Amniotic stem cell (primary cell): ENCODE results near the gene ZNF672.
A peak's percentile ranks its signal among the peaks of the same experiment; 100 is the strongest.
"Not testable (repeated sequence)": the region's sequence is repeated elsewhere in the genome, so short reads cannot be mapped to it uniquely, and the experiment has no call there.

Experiments used
- DNase-seq: peaks from one replicate; lab custom pipeline; 2025; lab: John Stamatoyannopoulos, UW

Gene ZNF672

DNA sequence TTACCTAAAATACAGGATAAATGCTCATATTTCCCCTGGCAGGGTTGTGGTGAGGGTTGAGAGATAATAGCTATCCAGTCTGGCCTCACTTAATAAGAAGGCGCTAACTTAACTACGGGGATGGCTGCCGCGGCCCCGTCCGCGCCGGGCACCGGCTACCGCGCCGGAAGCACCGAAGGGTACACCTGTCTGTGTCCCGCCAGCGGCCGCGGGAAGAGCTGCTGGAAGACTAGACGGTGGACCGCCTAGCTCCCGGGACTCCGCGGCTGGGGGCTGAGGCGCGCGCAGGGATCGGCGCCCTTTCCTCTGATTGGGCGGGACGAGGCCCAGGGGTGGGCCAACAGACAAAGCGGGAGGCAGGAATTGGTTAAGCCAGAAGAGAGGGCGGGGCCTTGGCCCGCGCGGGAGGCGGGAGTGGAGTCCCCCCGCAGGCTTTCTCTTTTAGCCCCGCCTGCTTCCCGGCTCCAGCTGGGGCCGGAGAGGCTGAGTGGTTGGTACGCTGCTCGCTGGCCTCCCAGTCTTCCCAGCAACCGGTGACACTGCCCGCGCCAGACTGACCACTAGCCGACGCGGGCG lies at the start of gene ZNF672:
TSS of gene ZNF672 (plus strand) at position 444 of the 576 bp plus-strand sequence. CDS start 9,051 bp downstream, outside the sequence.
- DNase-seq = peak; percentile 97

DNA sequence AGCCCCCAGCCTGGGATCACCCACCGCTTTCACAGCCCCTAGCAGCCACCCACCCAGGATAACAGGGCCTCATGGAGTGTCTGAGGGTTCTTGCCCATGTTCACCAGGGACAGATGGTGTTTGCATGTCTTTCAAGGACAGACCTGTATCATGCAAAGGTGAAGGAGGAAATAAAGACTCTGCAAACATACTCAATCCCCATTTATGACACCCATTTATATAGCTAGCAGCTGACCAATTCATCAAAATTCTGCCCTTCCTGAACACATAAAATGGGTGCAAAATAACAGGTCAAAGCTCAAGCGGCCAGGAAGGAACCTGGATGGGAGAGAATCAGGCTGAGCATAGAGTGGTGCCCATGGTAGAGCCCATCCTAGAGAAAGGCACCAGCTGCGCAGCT lies 49.7 kb upstream of the ZNF672 start:
- no peak for DNase-seq

DNA sequence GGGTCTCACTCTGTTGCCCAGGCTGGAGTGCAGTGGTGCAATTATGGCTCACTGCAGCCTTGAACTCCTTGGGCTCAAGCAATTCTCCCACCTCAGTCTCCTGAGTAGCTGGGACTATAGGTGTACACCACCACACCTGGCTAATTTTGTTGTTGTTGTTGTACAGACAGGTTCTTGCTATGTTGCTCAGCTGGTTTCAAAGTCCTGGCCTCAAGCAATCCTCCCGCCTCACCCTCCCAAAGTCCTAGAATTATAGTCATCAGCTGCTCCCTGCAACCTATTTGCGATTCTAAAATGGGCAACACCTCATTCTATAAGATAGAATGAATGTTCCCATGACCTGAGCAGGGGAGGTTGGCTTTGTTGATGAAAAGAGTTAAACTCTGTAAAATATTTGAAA lies 48.7 kb upstream of the ZNF672 start:
- not testable (repeated sequence) for DNase-seq

DNA sequence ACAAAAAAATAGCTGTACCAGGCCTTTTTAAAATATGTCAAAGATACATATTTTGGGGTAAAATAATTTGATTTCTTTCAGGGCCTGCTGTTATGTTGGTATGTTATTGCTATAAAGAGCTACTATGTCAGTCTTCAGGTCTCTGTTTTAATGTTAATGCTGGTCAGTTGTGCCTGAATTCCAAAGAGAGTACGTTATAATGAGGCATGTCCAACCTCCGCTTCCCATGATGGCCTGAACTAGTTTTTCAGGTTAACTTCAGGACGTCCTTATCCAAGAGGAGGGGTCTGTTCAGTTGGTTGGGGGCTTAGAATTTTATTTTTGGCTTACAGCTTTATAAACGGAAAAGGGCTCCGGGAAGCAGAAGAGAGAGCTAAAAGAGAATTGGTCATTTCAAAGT lies 47.6 kb upstream of the ZNF672 start:
- no peak for DNase-seq

DNA sequence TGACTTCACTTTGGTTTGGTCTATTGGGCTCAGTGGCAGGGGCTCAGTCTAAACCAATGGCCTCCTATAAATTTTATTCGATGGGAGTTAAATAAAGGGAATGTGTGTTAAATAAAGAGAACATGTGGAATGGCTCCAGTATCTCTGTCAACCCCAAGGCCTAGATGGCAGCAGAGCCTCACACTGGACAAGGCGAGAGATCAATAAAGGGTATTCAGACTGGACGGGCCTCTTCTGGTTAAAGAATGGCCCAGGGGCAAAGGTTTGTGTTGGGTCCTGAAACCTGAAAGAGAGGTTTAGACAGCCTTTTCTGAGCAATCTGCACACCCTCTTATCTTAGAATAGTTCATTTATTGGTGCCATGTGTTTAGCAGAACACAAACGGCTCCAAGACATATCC lies 47.0 kb upstream of the ZNF672 start:
- DNase-seq = no peak

DNA sequence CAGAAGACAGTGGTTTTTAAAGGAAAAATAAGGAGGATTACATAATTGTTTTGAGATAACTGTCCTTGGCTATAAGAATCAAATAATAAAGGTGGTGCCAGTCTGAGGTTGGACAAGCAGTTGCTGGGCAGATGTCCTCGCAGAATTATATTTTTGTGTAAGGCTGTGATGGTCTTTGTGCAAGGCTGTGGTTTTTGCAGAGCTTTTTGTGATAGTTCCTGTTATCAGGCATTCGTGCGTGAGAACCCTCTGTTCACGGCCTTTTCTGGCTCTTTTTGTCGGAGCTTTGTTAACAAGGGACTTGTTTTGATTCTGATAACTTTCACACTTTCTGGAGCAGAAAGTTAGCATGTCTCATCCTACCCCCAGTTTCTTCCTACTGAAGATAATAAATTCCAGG lies 45.7 kb upstream of the ZNF672 start:
- DNase-seq = no peak

DNA sequence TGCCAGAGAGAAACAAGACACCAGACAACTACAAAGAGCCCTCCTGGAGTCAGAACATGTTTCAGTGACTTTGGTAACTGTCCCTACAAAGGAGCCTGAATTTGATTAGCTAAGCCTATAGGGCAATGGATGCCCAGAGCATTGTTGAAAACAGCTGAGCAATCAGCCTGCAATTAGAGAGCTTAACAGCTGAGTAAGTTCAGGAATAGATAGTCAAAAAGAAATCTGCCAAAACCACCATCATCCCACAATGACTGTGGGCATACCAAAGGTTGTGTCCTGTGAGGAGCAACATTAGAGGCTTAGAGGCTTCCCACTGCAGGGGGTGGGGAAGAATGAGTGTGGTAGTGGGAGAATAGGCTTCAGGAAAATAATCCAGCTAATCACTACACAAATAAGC lies 44.4 kb upstream of the ZNF672 start:
- no peak for DNase-seq

DNA sequence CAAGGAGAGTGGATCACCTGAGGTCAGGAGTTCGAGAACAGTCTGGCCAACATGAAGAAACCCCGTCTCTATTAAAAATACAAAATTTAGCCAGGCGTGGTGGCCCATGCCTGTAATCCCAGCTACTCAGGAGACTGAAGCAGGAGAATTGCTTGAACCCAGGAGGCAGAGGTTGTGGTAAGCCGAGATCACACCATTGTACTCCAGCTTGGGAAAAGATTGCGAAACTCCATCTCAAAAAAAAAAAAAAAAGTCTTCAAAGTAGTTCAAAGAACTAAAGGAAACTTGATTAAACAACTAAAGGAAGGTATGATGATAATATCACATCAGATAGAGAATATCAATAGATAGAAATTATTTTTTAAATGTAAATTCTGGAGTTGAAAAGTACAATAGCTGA lies 43.4 kb upstream of the ZNF672 start:
- DNase-seq = not testable (repeated sequence)

DNA sequence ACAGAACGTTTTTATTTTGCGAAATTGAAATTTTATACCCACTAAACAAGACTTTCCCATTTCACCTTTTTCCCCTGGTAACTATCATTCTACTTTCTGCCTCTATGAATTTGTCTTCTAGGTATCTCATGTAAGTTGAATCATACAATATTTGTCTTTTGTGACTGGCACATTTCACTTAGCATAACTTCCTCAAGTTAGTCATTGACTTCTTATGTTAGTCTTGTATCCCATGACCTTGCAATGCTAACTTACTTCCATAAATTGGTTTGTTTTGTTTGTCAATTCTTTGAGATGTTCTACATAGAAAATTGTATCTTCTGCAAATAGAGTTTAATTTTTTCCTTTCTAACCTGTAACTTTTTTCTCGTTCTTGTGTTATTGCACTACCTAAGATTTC lies 39.2 kb upstream of the ZNF672 start:
- no peak for DNase-seq

DNA sequence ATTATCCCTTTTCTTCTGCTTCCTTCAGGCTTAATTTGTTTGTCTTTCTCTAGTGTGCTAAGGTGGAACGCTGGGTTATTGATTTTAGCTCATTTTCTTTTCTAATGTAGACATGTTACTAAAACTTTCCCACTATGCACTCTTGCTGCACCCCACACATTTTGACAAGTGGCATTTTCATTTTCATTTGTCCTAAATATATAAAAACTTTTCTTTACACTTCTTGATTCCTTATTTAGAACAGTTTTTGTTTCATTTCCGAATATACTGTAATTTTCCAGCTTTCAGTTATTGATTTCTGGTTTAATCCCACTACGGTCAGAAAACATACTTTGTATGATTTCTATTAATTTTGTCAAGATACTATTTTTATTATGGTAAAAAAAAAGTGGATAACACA lies 37.6 kb upstream of the ZNF672 start:
- no peak for DNase-seq

DNA sequence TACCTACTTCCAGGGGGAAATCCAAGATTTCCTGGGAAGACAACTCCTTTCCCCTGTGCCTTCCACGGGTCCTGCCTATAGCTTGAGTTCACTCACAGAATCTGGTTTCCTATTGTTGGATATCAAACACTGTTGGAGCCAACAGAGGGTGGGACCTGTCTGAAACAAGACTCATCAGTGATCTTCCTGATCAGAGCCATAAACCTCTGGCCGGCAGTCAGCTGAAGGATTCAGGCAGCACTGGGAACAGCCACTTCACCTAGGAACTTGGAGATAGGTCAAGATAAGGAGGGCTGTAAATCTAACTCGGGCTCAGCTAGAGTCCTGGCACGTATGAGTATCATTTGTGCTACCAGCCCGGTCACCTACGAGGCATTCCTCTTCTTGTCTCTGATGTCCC lies 35.6 kb upstream of the ZNF672 start:
- DNase-seq = no peak

DNA sequence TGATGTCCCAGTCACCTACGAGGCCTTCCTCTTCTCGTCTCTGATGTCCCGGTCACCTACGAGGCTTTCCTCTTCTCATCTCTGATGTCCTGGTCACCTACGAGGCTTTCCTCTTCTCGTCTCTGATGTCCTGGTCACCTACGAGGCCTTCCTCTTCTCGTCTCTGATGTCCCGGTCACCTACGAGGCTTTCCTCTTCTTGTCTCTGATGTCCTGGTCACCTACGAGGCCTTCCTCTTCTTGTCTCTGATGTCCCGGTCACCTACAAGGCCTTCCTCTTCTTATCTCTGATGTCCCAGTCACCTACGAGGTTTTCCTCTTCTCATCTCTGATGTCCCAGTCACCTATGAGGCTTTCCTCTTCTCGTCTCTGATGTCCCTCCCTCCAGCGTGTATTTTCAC lies 34.5 kb upstream of the ZNF672 start:
- DNase-seq = not testable (repeated sequence)

DNA sequence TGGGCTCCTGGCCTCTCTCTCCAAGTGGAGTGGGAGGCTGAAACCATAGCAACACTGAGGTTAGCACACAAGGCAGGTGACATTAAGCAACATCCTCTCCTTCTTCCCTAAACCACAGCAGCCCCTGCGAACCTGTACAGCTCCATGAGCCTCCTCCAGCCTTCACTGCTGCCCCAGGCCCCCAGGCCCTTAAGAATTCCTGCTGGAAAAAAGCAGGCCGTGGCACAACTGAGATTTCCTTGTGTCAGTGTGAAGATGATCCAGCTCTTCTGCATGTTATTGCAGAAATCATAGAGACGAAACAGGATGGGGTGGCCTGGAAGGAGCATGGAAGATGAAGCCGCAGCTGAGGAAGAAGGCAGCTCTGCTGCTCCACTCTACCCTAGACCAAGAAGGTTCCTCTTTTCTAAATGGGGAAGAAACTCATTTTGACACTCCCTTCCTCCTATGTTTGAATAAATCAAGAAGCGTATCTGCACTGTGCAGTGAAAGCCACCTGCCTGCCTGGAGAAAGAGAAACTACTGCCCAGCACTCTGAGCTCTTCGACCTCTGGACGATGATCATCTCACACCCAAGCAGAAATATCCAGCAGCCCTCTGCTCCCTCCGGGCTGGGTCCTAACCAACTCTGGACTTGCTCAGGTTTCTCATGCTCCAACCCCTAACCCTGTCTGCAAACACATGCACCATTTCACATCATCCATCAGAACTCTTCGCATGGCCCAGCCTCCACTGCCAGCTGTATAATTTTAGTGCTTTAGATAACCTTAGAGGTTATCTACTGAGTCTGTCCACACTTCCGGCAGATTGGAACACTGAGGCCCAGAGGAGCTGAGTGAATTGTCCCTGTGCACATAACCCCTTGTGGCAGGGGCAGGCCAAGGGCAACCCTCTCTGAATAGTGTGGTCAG lies 33.0 kb upstream of the ZNF672 start:
- no peak for DNase-seq

DNA sequence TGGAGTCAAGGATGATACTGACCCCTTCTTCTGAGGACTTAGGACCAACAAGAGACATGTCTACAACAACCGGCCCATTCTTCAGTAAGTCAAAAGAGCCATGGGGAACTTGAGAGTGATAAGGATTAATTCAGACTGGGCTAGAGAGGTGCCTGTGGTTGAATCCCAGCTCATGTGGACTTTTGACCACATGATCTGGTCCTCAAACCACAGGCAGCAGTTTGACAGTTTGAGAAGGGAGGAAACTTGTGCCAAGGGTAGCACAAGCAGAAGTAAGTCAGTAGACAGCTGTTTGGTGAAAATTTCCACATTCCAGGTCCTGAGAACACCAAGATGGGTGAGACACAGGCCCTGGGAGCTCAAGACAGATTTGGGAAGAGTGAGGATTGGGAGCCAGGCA lies 32.1 kb upstream of the ZNF672 start:
- no peak for DNase-seq

DNA sequence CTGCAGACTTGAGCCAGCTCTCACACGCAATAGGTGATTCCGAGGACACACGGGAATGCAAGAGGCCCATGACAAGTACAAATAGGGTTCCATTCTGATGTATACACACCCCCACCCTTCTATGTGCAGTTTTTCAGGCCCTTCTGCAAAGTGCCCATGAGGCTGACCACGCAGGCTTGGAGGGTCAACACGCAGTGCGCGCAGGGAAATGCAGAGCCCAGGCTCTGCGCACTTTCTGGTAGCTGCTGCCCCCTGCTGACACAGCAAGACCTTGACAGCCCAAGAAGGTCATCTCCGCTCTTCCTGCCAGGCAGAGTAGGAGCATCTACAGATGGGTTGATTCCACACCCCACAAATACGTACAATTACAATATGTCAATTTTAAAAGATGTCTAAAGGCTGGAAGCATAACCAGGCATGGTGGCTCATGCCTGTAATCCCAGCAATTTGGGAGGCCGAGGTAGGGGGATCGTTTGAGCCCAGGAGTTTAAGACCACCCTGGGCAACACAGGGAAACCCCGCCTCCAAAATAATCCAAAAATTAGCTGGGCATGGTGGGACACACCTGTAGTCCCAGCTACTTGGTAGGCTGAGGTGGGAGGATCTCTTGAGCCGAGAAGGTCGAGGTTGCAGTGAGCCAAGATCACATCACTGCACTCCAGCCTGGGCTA lies 30.8 kb upstream of the ZNF672 start:
- no peak for DNase-seq

DNA sequence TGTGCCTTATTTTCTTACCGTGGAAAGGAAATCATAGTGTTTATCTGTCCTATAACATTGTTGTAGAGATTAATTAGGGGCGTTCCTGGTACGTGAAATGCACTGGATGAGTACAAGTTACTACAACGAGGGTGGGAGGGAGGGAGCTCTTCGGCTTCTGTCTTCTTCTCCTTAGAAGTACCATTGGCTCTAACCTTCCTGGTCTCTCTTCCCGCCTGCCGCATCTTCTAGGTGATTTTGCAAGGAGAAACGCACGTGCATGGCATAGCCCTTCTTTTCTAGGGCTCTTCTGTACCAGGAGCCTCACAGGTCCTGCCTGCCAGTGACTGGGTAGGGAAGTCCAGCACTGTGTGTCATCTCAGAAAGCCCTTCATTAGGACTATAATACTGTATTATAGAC lies 29.1 kb upstream of the ZNF672 start:
- DNase-seq = no peak

DNA sequence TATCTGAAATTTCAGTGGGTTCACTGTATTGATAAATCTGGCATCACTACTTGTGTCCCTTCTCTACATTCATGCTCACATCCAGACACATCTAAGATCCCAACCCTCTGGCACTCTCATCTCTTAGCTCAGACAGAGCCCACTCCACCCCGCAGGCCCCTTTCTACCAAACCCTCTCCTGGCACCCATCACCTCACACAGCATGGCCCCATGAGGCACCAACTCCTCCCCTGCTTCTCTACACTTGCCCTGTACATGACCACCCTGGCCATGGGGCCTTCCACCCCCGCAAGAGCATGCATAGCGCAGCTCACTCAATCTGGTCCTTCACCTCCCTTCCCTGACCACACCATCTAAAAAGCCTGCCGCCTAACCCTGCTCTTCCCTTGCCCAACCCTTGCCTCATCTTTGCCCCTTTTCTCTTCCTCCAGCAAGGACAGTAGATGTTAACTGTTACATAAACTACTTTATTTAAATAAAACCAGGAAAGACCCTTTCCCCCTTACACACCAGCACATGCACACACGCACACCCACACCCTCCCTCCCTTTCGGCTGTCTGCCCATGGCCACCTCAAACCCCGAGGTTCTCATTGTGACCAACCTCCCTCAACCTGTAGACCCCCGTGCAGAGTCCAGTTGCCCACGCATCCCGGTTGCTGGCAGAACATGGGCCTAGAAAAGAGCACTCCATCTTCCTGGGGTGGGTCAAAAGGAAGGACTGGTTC lies 27.9 kb upstream of the ZNF672 start:
- no peak for DNase-seq

DNA sequence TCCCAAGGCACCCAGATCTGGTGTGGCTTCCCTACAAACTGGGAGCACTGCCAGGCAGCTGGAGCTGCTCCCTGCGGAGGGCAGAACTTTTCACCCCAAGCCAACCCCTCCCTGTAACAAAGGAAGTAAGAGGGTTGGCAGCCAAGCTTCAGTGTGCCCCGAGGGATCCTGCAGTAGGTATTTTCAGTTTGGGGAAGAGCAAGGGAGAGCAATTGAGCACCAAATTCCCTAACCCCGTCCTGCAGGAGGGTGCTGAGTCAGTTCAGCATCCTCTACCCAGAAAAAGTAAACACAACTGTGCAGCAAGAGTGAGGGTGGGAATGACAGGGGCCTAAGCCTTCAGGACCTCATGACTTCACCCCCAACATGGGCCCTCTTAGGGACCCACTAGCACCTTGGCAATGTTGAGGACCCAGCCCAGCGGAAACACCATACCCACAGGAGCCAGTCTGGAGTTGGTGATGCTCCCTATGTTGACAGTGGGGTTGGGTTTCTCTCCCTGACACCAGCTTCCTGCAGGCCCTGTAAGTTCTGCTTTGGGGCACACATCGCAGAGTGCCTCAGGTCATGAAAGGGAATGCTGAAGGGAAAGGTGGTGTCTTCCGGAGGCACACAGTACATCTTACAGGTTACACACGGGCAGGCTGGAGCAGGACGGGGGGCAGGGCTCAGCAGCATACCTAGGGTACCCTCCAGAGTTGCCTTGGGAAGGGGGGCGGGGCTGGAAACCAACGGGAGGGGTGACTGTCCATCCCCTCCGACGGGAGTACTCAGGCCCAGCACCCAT lies 27.1 kb upstream of the ZNF672 start:
- DNase-seq = no peak

DNA sequence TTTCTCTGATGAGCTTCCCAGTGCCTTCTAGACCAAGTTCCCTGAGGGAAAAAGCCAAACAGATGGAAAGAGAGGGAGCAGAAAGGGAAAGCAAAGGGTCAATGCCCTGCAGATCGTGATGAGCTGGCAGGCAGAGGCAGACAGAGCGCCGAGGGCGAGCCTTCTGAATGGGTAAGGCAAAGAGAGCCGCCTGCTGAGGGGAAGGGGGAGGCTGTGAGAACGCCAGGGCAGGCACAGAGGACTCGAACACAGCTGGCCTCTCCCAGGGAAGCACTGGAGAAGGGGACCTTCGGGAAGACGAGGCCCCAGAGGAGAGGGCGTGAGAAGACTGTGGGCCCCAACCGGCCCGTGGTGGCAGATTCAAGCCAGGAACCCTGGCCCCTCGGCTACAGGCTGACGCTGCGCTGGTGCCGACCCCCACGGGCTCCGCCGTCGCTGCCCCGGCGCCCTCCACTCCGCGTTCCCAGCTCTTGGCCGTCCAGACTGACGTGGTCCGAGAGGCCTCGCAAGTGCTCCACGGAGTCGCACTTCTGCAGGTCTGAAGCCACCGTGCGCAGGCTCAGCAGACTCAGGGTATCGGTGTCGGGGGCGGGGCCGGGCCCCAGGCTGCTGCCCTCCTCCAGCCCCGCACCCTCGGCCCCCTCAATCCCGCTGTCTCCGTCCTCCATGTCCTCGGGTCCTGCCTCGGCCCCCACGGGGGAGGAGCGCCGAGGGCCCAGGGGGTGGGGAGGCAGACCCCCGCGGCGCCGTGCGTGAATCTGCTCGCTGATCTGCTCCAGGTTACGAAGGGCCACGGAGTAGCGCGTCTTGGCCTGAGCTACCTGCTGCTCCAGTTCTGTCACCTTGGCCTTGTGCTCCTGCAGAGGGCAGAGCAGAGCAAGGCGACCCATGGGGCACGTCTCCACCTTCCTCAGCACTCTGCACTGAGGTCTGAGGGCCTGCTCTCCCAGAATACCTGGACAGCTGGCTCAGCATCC lies 26.2 kb upstream of the ZNF672 start:
- no peak for DNase-seq

DNA sequence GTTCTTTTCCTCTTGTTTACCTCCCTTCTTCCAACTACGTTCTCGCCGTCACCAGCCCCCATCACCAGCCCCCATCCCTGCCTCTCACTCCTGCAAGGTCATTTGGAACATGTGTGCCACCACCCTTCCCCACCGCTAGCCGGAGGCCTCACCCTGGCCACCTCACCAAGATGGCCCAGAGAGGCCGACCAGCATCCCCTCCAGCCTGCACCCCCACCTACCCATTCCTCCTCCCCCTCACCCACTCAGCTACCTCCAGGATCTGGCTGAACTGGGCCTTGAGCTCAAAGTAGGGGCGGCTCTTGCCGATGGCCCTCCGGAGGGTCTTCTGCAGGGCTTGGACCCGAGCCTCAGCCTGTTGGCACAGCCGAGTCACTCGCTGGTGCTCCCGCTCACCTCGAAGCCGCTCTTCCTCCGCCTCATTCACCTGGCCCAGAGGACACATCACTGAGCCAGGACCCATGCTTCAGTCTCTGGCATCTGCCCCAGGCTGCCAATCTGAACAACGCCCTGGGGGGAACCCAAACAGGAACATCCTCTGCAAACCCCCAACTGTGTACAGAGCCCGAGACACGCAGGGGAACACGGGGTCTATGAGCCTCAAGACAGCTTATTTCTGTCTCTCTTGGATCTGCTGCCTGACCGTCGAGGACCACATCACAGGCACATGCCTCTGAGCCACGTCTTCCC lies 25.1 kb upstream of the ZNF672 start:
- no peak for DNase-seq
